ENCODE data around the gene GLYR1.

GLYR1 gene

GRCh38 chr16:4871071-4871470 lies 24.0 kb upstream of the GLYR1 start:
- no peak for ATAC-seq (replicated peaks; ENCODE audit: extremely low read depth, poor library complexity, severe bottlenecking)
- H3K4me1 Mint-ChIP-seq = peaks cover 34% of the 10 kb centered on the region
- no peak overlapping the region for H3K27ac Mint-ChIP-seq (ENCODE audit: low read depth)
- no peak for DNase-seq (ENCODE audit: low spot score in 2 of 2)
- H3K9me3 Mint-ChIP-seq = no peaks in the 10 kb centered on the region
- peaks cover 50% of the 10 kb centered on the region for H3K36me3 Mint-ChIP-seq (ENCODE audit: insufficient read depth)
- no peak overlapping the region for H3K4me3 Mint-ChIP-seq
- H3K27me3 Mint-ChIP-seq = no peaks in the 10 kb centered on the region

GRCh38 chr16:4870138-4870671 lies 23.1 kb upstream of the GLYR1 start:
- no peaks in the 10 kb centered on the region for H3K9me3 Mint-ChIP-seq
- H3K27me3 Mint-ChIP-seq = no peaks in the 10 kb centered on the region
- DNase-seq (ENCODE audit: low spot score in 2 of 2) (no peak), ATAC-seq (replicated peaks; ENCODE audit: extremely low read depth, poor library complexity, severe bottlenecking) (no peak)
- H3K4me1 Mint-ChIP-seq = peaks cover 32% of the 10 kb centered on the region
- H3K27ac Mint-ChIP-seq (ENCODE audit: low read depth) = no peak overlapping the region
- H3K36me3 Mint-ChIP-seq (ENCODE audit: insufficient read depth) = peaks cover 46% of the 10 kb centered on the region
- H3K4me3 Mint-ChIP-seq = no peak overlapping the region

DNA sequence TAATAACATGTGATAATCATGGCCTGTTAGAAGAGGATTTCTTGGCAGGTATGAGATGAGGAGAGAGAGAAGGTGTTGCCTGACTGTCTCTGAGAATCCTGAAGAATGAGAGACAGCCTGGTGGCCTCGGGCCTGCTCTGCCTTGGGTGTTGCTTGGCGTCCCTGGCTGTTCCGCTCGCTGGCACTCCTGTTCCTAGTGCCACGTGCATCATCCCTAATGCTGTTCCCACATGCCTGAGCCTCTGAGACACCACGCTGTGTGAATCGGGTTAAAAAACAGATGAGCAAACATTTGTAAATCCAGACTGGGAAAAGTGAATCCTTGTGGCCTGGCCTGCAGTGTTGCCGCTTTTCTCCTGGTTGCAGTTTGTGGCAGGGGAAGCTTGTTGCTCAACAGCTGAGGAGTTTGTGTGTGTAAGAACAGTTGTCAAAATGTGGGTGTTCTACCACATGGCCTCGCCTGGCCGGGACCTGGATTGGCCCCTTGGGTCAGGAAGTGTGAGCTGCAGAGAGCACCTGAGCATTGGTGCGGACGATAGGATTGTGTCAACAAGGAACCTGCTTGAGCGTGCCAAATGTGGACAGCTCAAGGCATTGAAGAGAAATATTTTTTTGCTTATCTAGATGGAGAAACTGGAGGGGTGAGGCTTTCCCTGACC lies 22.2 kb upstream of the GLYR1 start:
- Mint-ChIP-seq H3K27ac (ENCODE audit: low read depth) (peak overlapping the region; percentile 26), H3K4me1 (peaks cover 33% of the 10 kb centered on the region), H3K9me3 (no peaks in the 10 kb centered on the region), H3K36me3 (ENCODE audit: insufficient read depth) (peaks cover 45% of the 10 kb centered on the region), H3K27me3 (no peaks in the 10 kb centered on the region), H3K4me3 (no peak overlapping the region)
- ATAC-seq (replicated peaks; ENCODE audit: extremely low read depth, poor library complexity, severe bottlenecking) = no peak
- no peak for DNase-seq (ENCODE audit: low spot score in 2 of 2)

GRCh38 chr16:4868535-4868934 lies 21.4 kb upstream of the GLYR1 start:
- peaks cover 47% of the 10 kb centered on the region for H3K36me3 Mint-ChIP-seq (ENCODE audit: insufficient read depth)
- no peak overlapping the region for H3K27ac Mint-ChIP-seq (ENCODE audit: low read depth)
- H3K27me3 Mint-ChIP-seq = no peaks in the 10 kb centered on the region
- H3K9me3 Mint-ChIP-seq = no peaks in the 10 kb centered on the region
- H3K4me3 Mint-ChIP-seq = no peak overlapping the region
- ATAC-seq (replicated peaks; ENCODE audit: extremely low read depth, poor library complexity, severe bottlenecking) (no peak), DNase-seq (ENCODE audit: low spot score in 2 of 2) (no peak)
- H3K4me1 Mint-ChIP-seq = peaks cover 33% of the 10 kb centered on the region

GRCh38 chr16:4868026-4868425 lies 20.9 kb upstream of the GLYR1 start:
- no peak for ATAC-seq (replicated peaks; ENCODE audit: extremely low read depth, poor library complexity, severe bottlenecking)
- Mint-ChIP-seq H3K9me3 (no peaks in the 10 kb centered on the region), H3K4me1 (peaks cover 33% of the 10 kb centered on the region), H3K27ac (ENCODE audit: low read depth) (no peak overlapping the region), H3K36me3 (ENCODE audit: insufficient read depth) (peaks cover 43% of the 10 kb centered on the region), H3K4me3 (no peak overlapping the region), H3K27me3 (no peaks in the 10 kb centered on the region)
- no peak for DNase-seq (ENCODE audit: low spot score in 2 of 2)

GRCh38 chr16:4866586-4866985 lies 19.5 kb upstream of the GLYR1 start:
- no peaks in the 10 kb centered on the region for H3K9me3 Mint-ChIP-seq
- H3K27me3 Mint-ChIP-seq = no peaks in the 10 kb centered on the region
- H3K4me1 Mint-ChIP-seq = peaks cover 40% of the 10 kb centered on the region
- no peak overlapping the region for H3K27ac Mint-ChIP-seq (ENCODE audit: low read depth)
- no peak for DNase-seq (ENCODE audit: low spot score in 2 of 2)
- H3K36me3 Mint-ChIP-seq (ENCODE audit: insufficient read depth) = peaks cover 37% of the 10 kb centered on the region
- no peak for ATAC-seq (replicated peaks; ENCODE audit: extremely low read depth, poor library complexity, severe bottlenecking)
- no peak overlapping the region for H3K4me3 Mint-ChIP-seq

DNA sequence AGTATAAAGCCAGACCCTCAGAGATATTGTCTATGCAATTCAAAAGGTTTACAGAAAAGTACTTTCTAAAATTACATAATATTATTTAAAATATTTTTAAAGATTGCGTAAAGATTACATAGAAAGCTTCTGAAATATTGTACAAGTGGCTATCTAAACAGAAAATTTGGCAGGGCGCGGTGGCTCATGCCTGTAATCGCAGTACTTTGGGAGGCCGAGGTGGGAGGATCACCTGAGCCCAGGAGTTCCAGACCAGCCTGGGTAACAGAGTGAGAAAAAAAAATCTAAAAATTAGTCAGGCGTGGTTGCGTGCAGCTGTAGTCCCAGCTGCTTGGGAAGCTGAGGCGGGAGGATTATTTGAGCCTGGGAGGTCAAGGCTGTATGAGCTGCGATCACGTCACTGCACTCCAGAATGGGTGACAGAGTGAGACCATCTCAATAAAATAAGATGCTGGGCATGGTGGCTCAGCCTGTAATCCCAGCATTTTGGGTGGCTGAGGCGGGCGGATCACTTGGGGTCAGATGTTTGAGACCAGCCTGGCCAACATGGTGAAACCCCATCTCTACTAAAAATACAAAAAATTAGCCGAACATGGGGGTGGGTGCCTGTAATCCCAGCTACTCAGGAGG lies 18.3 kb upstream of the GLYR1 start:
- peaks cover 37% of the 10 kb centered on the region for H3K36me3 Mint-ChIP-seq (ENCODE audit: insufficient read depth)
- H3K27ac Mint-ChIP-seq (ENCODE audit: low read depth) = no peak overlapping the region
- DNase-seq (ENCODE audit: low spot score in 2 of 2) = no peak
- peaks cover 43% of the 10 kb centered on the region for H3K4me1 Mint-ChIP-seq
- no peaks in the 10 kb centered on the region for H3K9me3 Mint-ChIP-seq
- no peak for ATAC-seq (replicated peaks; ENCODE audit: extremely low read depth, poor library complexity, severe bottlenecking)
- H3K27me3 Mint-ChIP-seq = no peaks in the 10 kb centered on the region
- H3K4me3 Mint-ChIP-seq = no peak overlapping the region

DNA sequence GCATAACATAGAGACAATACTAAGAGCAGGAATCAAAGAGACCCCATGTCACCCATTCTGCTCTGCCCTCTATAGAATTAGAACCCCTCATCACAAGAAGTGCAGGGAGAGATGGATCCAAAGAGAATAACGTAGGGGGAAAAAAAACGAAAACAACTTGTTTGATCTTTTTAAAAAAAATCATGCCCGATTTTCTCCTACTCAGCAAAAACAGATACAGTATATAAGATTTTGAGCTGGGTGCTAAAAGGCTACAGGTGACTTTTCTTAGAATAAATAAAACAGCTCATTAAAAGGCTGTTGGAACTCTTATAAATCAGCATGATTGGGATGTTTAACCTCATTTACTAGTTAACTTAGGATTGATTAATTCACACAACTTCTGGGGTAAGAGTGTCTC lies 17.6 kb upstream of the GLYR1 start:
- DNase-seq (ENCODE audit: low spot score in 2 of 2) (no peak), ATAC-seq (replicated peaks; ENCODE audit: extremely low read depth, poor library complexity, severe bottlenecking) (no peak)
- Mint-ChIP-seq H3K9me3 (no peaks in the 10 kb centered on the region), H3K36me3 (ENCODE audit: insufficient read depth) (peaks cover 35% of the 10 kb centered on the region), H3K4me1 (peaks cover 45% of the 10 kb centered on the region), H3K4me3 (no peak overlapping the region), H3K27ac (ENCODE audit: low read depth) (peak overlapping the region; percentile 23), H3K27me3 (no peaks in the 10 kb centered on the region)

DNA sequence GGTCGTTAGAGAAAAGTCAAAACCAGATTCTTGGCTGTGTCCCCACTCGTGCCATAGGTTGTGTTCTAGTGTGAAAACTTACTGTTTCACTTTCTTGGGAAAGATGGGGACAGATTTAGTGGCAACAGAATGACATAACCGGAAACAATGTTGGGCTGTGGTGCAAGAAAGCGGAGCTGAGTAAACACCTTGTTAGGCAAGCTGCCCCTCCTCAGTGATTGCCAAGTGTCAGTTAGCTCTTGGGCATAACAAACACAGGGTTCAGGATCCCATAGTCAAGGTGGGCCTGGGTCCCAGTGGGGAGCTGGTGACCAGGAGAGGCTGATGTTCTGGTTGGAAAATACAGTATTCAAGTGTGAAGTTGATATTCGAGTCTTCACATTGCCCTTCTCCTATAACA lies 15.6 kb upstream of the GLYR1 start:
- DNase-seq (ENCODE audit: low spot score in 2 of 2) (no peak), ATAC-seq (replicated peaks; ENCODE audit: extremely low read depth, poor library complexity, severe bottlenecking) (no peak)
- Mint-ChIP-seq H3K4me1 (peaks cover 28% of the 10 kb centered on the region), H3K36me3 (ENCODE audit: insufficient read depth) (peaks cover 45% of the 10 kb centered on the region), H3K27me3 (no peaks in the 10 kb centered on the region), H3K4me3 (no peak overlapping the region), H3K9me3 (no peaks in the 10 kb centered on the region), H3K27ac (ENCODE audit: low read depth) (no peak overlapping the region)

DNA sequence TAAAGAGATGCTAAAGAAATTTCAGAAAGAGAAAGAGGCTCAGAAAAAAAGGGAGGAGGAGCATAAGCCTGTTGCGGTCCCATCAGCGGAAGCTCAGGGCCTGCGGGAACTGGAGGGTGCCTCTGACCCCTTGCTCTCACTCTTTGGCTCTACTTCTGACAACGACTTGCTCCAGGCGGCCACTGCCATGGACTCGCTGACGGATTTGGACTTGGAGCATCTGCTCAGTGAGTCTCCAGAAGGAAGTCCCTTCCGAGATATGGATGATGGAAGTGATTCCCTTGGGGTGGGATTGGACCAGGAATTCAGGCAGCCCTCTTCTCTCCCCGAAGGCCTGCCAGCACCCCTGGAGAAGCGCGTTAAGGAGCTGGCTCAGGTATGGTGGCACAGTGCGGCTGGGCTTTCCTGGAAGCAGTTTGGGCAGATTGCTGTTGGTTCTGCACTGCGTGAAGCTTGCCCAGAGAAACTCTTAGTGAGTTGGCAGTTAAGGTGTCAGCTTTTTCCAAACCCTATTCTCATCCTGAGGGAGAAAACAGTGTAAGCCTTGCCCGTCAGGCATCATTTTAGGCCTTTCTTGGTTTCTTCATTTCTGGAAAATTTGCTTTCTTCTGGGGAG lies 13.7 kb upstream of the GLYR1 start:
- H3K27ac Mint-ChIP-seq (ENCODE audit: low read depth) = peak overlapping the region; percentile 13

DNA sequence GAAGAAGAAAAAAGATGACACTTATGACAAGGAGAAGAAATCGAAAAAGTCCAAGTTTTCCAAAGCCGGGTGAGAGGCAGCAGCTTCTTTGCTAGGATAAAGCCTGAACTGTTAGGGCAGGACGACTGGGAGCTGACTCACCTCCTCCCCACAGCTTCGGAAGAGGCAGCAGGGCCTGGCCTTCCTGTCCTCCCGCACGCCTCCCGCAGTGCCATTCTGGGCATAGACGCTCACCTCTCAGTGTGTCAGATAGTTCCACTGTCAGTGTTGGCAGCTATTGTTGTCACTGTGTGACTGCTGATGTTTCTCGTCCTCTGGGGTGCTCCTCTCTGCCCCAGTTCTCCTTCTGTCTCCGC lies 12.8 kb upstream of the GLYR1 start:
- DNase-seq (ENCODE audit: low spot score in 2 of 2) (no peak), ATAC-seq (replicated peaks; ENCODE audit: extremely low read depth, poor library complexity, severe bottlenecking) (no peak)
- H3K27ac Mint-ChIP-seq (ENCODE audit: low read depth) = peak overlapping the region; percentile 13
- H3K27me3 Mint-ChIP-seq = no peaks in the 10 kb centered on the region
- H3K36me3 Mint-ChIP-seq (ENCODE audit: insufficient read depth) = peaks cover 59% of the 10 kb centered on the region
- peaks cover 12% of the 10 kb centered on the region for H3K4me1 Mint-ChIP-seq
- no peak overlapping the region for H3K4me3 Mint-ChIP-seq
- H3K9me3 Mint-ChIP-seq = no peaks in the 10 kb centered on the region

More for the DNA sequence above, 13.7 kb upstream of the GLYR1 start:
- no peak for ATAC-seq (replicated peaks; ENCODE audit: extremely low read depth, poor library complexity, severe bottlenecking)
- no peak for DNase-seq (ENCODE audit: low spot score in 2 of 2)
- Mint-ChIP-seq H3K4me1 (peaks cover 17% of the 10 kb centered on the region), H3K4me3 (no peak overlapping the region), H3K27me3 (no peaks in the 10 kb centered on the region), H3K36me3 (ENCODE audit: insufficient read depth) (peaks cover 54% of the 10 kb centered on the region), H3K9me3 (no peaks in the 10 kb centered on the region)

DNA sequence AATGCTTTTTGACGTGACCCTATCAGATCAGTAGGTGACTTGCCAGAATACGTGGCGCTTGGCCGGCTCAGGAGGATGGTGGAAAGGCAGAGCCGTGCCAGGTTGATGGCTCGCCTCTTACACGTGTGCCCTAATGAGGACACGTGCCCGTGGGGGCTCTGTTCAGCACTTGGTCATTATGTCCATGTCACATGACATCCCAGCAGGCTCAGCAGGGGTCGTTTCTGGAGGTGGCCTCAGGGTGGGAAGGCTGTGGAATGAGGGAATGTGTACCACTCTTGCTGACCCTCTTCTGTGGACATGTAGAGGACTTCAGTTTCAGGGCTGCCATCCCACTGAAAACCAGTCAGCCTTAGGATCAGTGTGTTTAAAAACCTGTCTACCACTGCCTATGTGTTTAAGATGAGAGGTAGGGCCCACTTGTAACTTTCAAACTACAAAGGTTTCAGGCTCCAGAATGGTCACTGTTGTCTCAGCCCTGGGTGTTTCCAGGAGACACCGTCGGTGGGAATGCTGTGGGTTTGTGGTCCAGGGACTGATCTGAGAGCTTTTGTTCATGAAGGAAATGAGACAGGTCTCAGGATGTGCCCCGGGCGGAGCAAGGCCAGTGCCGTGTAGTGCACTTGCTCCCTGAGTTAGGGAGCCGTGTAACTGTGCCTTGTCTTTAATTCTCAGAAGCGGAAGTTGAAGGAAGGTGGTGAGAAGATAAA lies 12.3 kb upstream of the GLYR1 start:
- Mint-ChIP-seq H3K4me3 (peak overlapping the region; percentile 16), H3K4me1 (peaks cover 12% of the 10 kb centered on the region), H3K36me3 (ENCODE audit: insufficient read depth) (peaks cover 59% of the 10 kb centered on the region), H3K27me3 (no peaks in the 10 kb centered on the region), H3K27ac (ENCODE audit: low read depth) (no peak overlapping the region), H3K9me3 (no peaks in the 10 kb centered on the region)
- ATAC-seq (replicated peaks; ENCODE audit: extremely low read depth, poor library complexity, severe bottlenecking) (no peak), DNase-seq (ENCODE audit: low spot score in 2 of 2) (no peak)
